ENCODE data around the gene TMEM53.

DNA sequence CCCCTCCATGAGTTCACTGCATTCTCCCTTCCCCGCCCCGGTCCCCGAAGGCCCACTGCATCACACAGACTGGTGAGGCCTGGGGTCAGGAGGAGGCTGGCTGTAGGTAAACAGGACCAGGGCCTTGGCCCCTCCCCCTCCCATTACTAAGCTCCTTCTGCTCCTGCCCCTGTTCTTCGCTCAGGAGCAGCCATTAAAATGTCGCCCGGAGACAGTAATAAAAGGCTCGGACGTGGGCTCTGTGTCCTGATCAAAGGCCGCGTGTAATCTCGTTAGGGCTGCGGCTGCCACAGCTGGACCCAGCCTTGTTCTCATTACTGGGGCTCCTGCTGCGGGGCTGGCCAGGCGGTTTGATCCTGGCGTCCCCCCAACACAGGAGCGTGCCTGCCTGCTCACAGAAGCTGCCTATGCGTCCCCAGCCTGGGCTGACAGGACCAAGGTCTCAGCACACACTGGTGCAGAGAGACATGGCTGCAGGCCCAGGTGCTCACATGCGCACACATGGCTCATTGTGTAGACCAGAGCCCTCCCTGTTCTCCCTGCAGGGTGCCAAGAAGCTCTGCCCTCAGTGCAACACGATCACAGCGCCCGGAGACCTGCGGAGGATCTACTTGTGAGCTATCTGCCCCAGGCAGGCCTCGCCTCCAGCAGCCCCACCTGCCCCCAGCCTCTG, 24.0 kb downstream of the TMEM53 start:
- no peak for TF ChIP-seq CTCF (IDR thresholded peaks at IDR 0.05; ENCODE audit: poor library complexity)
- no peak for TF ChIP-seq EZH2 (IDR thresholded peaks at IDR 0.05; ENCODE audit: borderline replicate concordance)

All from hepatocyte (in vitro differentiated cells).